IMR-90 (cell line): ENCODE measurements around the gene ADCY1. TPM values are rescaled to one million over a fixed set of nuclear protein-coding genes. Genes with fewer than 3 reads are reported as not detected.

Experiments used
- ATAC-seq: fragments of 200-7000 bp; cut with Tn5 transposase; 2 replicates; pipeline ENCODE4 v1.9.1; 2020; ENCODE audit warnings: low read depth, mild to moderate bottlenecking, moderate library complexity
- BruUV-seq: library from RNA; stranded (reverse); fragments of 400-500 nt; replicated peaks from 2 replicates; lab custom pipeline; 2021; lab: Mats Ljungman, UMichigan
- CTCF ChIA-PET: fragments of 300-600 bp; formaldehyde crosslinking; extraction: SDS; loops from one replicate; lab custom pipeline; 2021; ENCODE audit warnings: antibody characterized with exemption; lab: Yijun Ruan, JAX
- POLR2A ChIA-PET: fragments of 300-600 bp; sonication (Branson Sonifier 250); formaldehyde crosslinking; loops from one replicate; lab custom pipeline; 2022; ENCODE audit warnings: antibody characterized with exemption; ENCODE audit not compliant: unreplicated experiment; lab: Charles Lee
- DNase-seq: peaks from one replicate; pipeline ENCODE4 v3.0.0; 2013
- H2AFZ ChIP-seq: replicated peaks from 2 replicates; pipeline ENCODE3; 2013; ENCODE audit warnings: low read length, mild to moderate bottlenecking; ENCODE audit not compliant: poor library complexity
- H2AK5ac ChIP-seq: 2 replicates; pipeline ENCODE4 v1.6.1; 2013; ENCODE audit warnings: low read depth, low read length, inconsistent platforms
- H2AK9ac ChIP-seq: replicated peaks from 2 replicates; pipeline ENCODE3; 2013; ENCODE audit warnings: mild to moderate bottlenecking, low read depth, low read length, moderate library complexity; ENCODE audit not compliant: poor library complexity
- H2BK120ac ChIP-seq: 2 replicates; pipeline ENCODE4 v1.6.1; 2013; ENCODE audit warnings: low read depth, low read length, inconsistent platforms
- H2BK15ac ChIP-seq: 3 replicates; pipeline ENCODE4 v1.6.1; 2013; ENCODE audit warnings: low read depth, low read length, inconsistent platforms
- H2BK20ac ChIP-seq: 2 replicates; pipeline ENCODE4 v1.6.1; 2013; ENCODE audit warnings: low read depth, mild to moderate bottlenecking, inconsistent platforms, low read length, moderate library complexity
- H2BK5ac ChIP-seq: 2 replicates; pipeline ENCODE4 v1.6.1; 2013; ENCODE audit warnings: mild to moderate bottlenecking, low read depth, low read length, inconsistent platforms; ENCODE audit not compliant: poor library complexity, severe bottlenecking
- H3K14ac ChIP-seq: replicated peaks from 2 replicates; pipeline ENCODE4 v1.6.1; 2013; ENCODE audit warnings: low read depth, low read length, inconsistent platforms
- H3K18ac ChIP-seq: 2 replicates; pipeline ENCODE4 v1.6.1; 2013; ENCODE audit warnings: low read depth, low read length, control low read depth
- H3K23ac ChIP-seq: 2 replicates; pipeline ENCODE4 v1.6.1; 2013; ENCODE audit warnings: low read depth, low read length, inconsistent platforms
- H3K27ac ChIP-seq: 2 replicates; pipeline ENCODE4 v1.5.1; 2013; ENCODE audit warnings: mild to moderate bottlenecking, control low read depth, low read length; ENCODE audit not compliant: insufficient read depth
- H3K27me3 ChIP-seq: 2 replicates; pipeline ENCODE4 v1.6.1; 2013; ENCODE audit warnings: low read length; ENCODE audit not compliant: control insufficient read depth, insufficient read depth
- H3K36me3 ChIP-seq: 2 replicates; pipeline ENCODE4 v1.6.1; 2013; ENCODE audit warnings: low read length, mixed read lengths; ENCODE audit not compliant: control insufficient read depth, insufficient read depth
- H3K4ac ChIP-seq: 2 replicates; pipeline ENCODE4 v1.6.1; 2013; ENCODE audit warnings: low read depth, low read length, inconsistent platforms
- H3K4me1 ChIP-seq: 2 replicates; pipeline ENCODE4 v1.6.1; 2013; ENCODE audit warnings: low read length, mixed read lengths; ENCODE audit not compliant: control insufficient read depth, insufficient read depth
- H3K4me2 ChIP-seq: 2 replicates; pipeline ENCODE4 v1.6.1; 2013; ENCODE audit warnings: low read depth, mild to moderate bottlenecking, control low read depth, low read length, moderate library complexity
- H3K4me3 ChIP-seq: 2 replicates; pipeline ENCODE4 v1.5.1; 2013; ENCODE audit warnings: low read depth, mild to moderate bottlenecking, control low read depth, low read length, moderate library complexity; ENCODE audit not compliant: insufficient read depth
- H3K56ac ChIP-seq: 2 replicates; pipeline ENCODE4 v1.6.1; 2013; ENCODE audit warnings: low read length, inconsistent platforms; ENCODE audit not compliant: insufficient read depth; ENCODE audit errors: extremely low read depth
- H3K79me1 ChIP-seq, 2 experiments: 2 replicates each; pipeline ENCODE4 v1.6.1; 2013; ENCODE audit warnings: low read length in 2 of 2, inconsistent platforms in 1 of 2, low read depth in 1 of 2
- H3K9ac ChIP-seq: 2 replicates; pipeline ENCODE4 v1.6.1; 2013; ENCODE audit warnings: low read depth, low read length, control low read depth
- H3K9me1 ChIP-seq: 2 replicates; pipeline ENCODE4 v1.6.1; 2013; ENCODE audit warnings: low read length, inconsistent platforms; ENCODE audit not compliant: insufficient read depth
- H3K9me3 ChIP-seq: 2 replicates; pipeline ENCODE4 v1.6.1; 2013; ENCODE audit warnings: low read length; ENCODE audit not compliant: control insufficient read depth, insufficient read depth
- H4K20me1 ChIP-seq: 2 replicates; pipeline ENCODE4 v1.6.1; 2013; ENCODE audit warnings: low read length, inconsistent platforms; ENCODE audit not compliant: insufficient read depth
- H4K5ac ChIP-seq: 2 replicates; pipeline ENCODE4 v1.6.1; 2013; ENCODE audit warnings: mild to moderate bottlenecking, low read depth, low read length, control low read depth
- H4K8ac ChIP-seq, 2 experiments: 2 replicates each; pipeline ENCODE4 v1.6.1; 2013; ENCODE audit warnings: low read depth in 2 of 2, low read length in 2 of 2, control low read depth in 1 of 2, inconsistent platforms in 1 of 2
- H4K91ac ChIP-seq: 2 replicates; pipeline ENCODE4 v1.6.1; 2013; ENCODE audit warnings: low read depth, low read length, inconsistent platforms; ENCODE audit not compliant: insufficient read depth
- BHLHE40 ChIP-seq: fragments of 150-350 bp; IDR thresholded peaks from 2 replicates; pipeline ENCODE4 v1.6.1; 2016; ENCODE audit warnings: mild to moderate bottlenecking, low read depth, low read length
- CEBPB ChIP-seq: IDR thresholded peaks from 2 replicates; pipeline ENCODE4 v1.6.1; 2012; ENCODE audit warnings: low read depth, low read length, improper control_type of control experiment
- CHD1 ChIP-seq: IDR thresholded peaks from 2 replicates; pipeline ENCODE4 v1.6.1; 2012; ENCODE audit warnings: low read depth, low read length, improper control_type of control experiment
- ELK1 ChIP-seq: fragments of 150-350 bp; IDR thresholded peaks from 2 replicates; pipeline ENCODE4 v1.6.1; 2016; ENCODE audit warnings: low read depth, mild to moderate bottlenecking, low read length, moderate library complexity, borderline replicate concordance
- FOS ChIP-seq: fragments of 150-350 bp; IDR thresholded peaks from 2 replicates; pipeline ENCODE4 v1.6.1; 2016; ENCODE audit warnings: low read depth, low read length
- MAFK ChIP-seq: IDR thresholded peaks from 2 replicates; pipeline ENCODE4 v1.6.1; 2012; ENCODE audit warnings: low read depth, low read length, improper control_type of control experiment
- MAZ ChIP-seq: IDR thresholded peaks from 2 replicates; pipeline ENCODE4 v1.6.1; 2012; ENCODE audit warnings: low read depth, mild to moderate bottlenecking, low read length, improper control_type of control experiment, moderate library complexity, borderline replicate concordance
- MXI1 ChIP-seq: IDR thresholded peaks from 2 replicates; pipeline ENCODE4 v1.6.1; 2012; ENCODE audit warnings: low read depth, mild to moderate bottlenecking, low read length, moderate library complexity, borderline replicate concordance
- NFE2L2 ChIP-seq: fragments of 150-350 bp; IDR thresholded peaks from 2 replicates; pipeline ENCODE4 v1.6.1; 2016; ENCODE audit warnings: low read depth, mild to moderate bottlenecking, low read length
- POLR2A ChIP-seq: IDR thresholded peaks from 2 replicates; pipeline ENCODE4 v1.6.1; 2012; ENCODE audit warnings: mild to moderate bottlenecking, low read depth, low read length
- RAD21 ChIP-seq: IDR thresholded peaks from 2 replicates; pipeline ENCODE4 v1.6.1; 2012; ENCODE audit warnings: low read length, improper control_type of control experiment
- RCOR1 ChIP-seq: IDR thresholded peaks from 2 replicates; pipeline ENCODE4 v1.6.1; 2012; ENCODE audit warnings: mild to moderate bottlenecking, low read length, improper control_type of control experiment; ENCODE audit not compliant: insufficient replicate concordance
- RFX5 ChIP-seq: IDR thresholded peaks from 2 replicates; pipeline ENCODE4 v1.8.0; 2012; ENCODE audit warnings: low read depth, mild to moderate bottlenecking, low read length, moderate library complexity
- WGBS, 2 experiments: methylation state at CpG; one replicate each; pipeline versions ENCODE4 v1.1.5 to v1.1.7; 2013; ENCODE audit warnings: missing lambda C conversion rate in 2 of 2; ENCODE audit not compliant: insufficient read length in 1 of 2; ENCODE audit errors: extremely low coverage in 2 of 2; 5-methylcytosine and 5-hydroxymethylcytosine counted together
- dilution Hi-C: fragments of 300-500 bp; cut with HindIII; formaldehyde crosslinking; loops from one replicate; pipeline ENCODE4 v1.14.3; 2018; ENCODE audit warnings: low sequenced_read_pairs; ENCODE audit not compliant: unreplicated experiment
- in situ Hi-C: fragments of 300-500 bp; cut with MboI; formaldehyde crosslinking; loops from 3 replicates; pipeline ENCODE4 v1.14.3; 2019; ENCODE audit warnings: low sequenced_read_pairs, inconsistent platforms, mixed read lengths
- intact Hi-C: fragments of 100-400 bp; cut with micrococcal nuclease; formaldehyde crosslinking; loops from 2 replicates; pipeline ENCODE4 v1.10.0; 2022
- polyA plus RNA-seq, 3 experiments: library from polyadenylated mRNA; depleted of rRNA; stranded (reverse); fragments of >200 nt; gene quantifications; 2 replicates each; pipeline ENCODE4 v1.2.3, GENCODE V29; 2012; ENCODE audit warnings: low replicate concordance in 1 of 3
- total RNA-seq: library from RNA; depleted of rRNA; stranded (reverse); fragments of >200 nt; gene quantifications from 2 replicates; pipeline ENCODE4 v1.2.3, GENCODE V29; 2012
- TF ChIP-seq, protein P1 (sequence below): fragments of 150-350 bp; IDR thresholded peaks from 2 replicates; pipeline ENCODE4 v1.6.1; 2017; ENCODE audit warnings: mild to moderate bottlenecking, antibody characterized with exemption, low read length, low read depth
- TF ChIP-seq, protein P2 (sequence below): conservative IDR thresholded peaks from 2 replicates; pipeline ENCODE4 v1.5.1; 2012; ENCODE audit warnings: mild to moderate bottlenecking, low read depth, low read length, improper control_type of control experiment

ADCY1 gene
- total and polyA plus RNA-seq, 2 of the 4 experiments (the other 2 are of a cell fraction), result 0.18 to 0.24 TPM

- no peak overlapping the region for H3K4me3 ChIP-seq
- intact Hi-C loops, result no loop called here
- H3K9ac ChIP-seq, result no peak overlapping the region
- dilution Hi-C loops, result no loop called here
- no peak for TF ChIP-seq POLR2A
- no peak for TF ChIP-seq CHD1
- TF ChIP-seq MAFK, result no peak
- no peak for TF ChIP-seq RAD21
- no peak for TF ChIP-seq MXI1
- TF ChIP-seq, protein P1, sequence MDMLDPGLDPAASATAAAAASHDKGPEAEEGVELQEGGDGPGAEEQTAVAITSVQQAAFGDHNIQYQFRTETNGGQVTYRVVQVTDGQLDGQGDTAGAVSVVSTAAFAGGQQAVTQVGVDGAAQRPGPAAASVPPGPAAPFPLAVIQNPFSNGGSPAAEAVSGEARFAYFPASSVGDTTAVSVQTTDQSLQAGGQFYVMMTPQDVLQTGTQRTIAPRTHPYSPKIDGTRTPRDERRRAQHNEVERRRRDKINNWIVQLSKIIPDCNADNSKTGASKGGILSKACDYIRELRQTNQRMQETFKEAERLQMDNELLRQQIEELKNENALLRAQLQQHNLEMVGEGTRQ, result no peak
- TF ChIP-seq RCOR1, result no peak
- TF ChIP-seq RFX5, result no peak
- no peak for TF ChIP-seq NFE2L2
- TF ChIP-seq ELK1, result no peak
- TF ChIP-seq FOS, result no peak
- no peak for TF ChIP-seq CEBPB
- no peak for TF ChIP-seq MAZ
- no peak for TF ChIP-seq BHLHE40
- TF ChIP-seq, protein P2, sequence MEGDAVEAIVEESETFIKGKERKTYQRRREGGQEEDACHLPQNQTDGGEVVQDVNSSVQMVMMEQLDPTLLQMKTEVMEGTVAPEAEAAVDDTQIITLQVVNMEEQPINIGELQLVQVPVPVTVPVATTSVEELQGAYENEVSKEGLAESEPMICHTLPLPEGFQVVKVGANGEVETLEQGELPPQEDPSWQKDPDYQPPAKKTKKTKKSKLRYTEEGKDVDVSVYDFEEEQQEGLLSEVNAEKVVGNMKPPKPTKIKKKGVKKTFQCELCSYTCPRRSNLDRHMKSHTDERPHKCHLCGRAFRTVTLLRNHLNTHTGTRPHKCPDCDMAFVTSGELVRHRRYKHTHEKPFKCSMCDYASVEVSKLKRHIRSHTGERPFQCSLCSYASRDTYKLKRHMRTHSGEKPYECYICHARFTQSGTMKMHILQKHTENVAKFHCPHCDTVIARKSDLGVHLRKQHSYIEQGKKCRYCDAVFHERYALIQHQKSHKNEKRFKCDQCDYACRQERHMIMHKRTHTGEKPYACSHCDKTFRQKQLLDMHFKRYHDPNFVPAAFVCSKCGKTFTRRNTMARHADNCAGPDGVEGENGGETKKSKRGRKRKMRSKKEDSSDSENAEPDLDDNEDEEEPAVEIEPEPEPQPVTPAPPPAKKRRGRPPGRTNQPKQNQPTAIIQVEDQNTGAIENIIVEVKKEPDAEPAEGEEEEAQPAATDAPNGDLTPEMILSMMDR, result no peak
- WGBS, 2 experiments, result 93% methylated on average over 4 of the region's 6 CpGs; no CpG with 5 or more reads in 1 of the 2 experiments
- H3K4ac ChIP-seq, result no peak overlapping the region
- H2AK5ac ChIP-seq, result no peak overlapping the region
- ATAC-seq (no peak), DNase-seq (no peak)
- no peaks in the 10 kb centered on the region for H3K36me3 ChIP-seq
- no peak overlapping the region for H4K91ac ChIP-seq
- H3K18ac ChIP-seq, result no peak overlapping the region
- no peak overlapping the region for H3K4me2 ChIP-seq
- H3K79me1 ChIP-seq, result no peaks in the 10 kb centered on the region
- BruUV-seq, result no TSS peak
- no peak overlapping the region for H3K27ac ChIP-seq
- H3K56ac ChIP-seq, result no peak overlapping the region
- no peaks in the 10 kb centered on the region for H3K9me1 ChIP-seq
- no peak overlapping the region for H3K23ac ChIP-seq
- H3K27me3 ChIP-seq, result peaks cover 9% of the 10 kb centered on the region
- no peak overlapping the region for H2BK15ac ChIP-seq
- H3K14ac ChIP-seq, result no peak overlapping the region
- H2AFZ ChIP-seq, result no peak overlapping the region
- no peak overlapping the region for H2AK9ac ChIP-seq
- no peak overlapping the region for H2BK120ac ChIP-seq
- H4K5ac ChIP-seq, result no peak overlapping the region
- ChIA-PET POLR2A (no interaction called here), CTCF (no interaction called here)
- H2BK5ac ChIP-seq, result no peak overlapping the region
- in situ Hi-C loops, result no loop called here
- no peak overlapping the region for H4K8ac ChIP-seq
- no peaks in the 10 kb centered on the region for H3K9me3 ChIP-seq
- no peaks in the 10 kb centered on the region for H4K20me1 ChIP-seq
- H2BK20ac ChIP-seq, result no peak overlapping the region
- H3K4me1 ChIP-seq, result no peaks in the 10 kb centered on the region; the same call in 1 of the 2 replicates
Measured at GRCh38 chr7:45712872-45713668, 138.9 kb downstream of the ADCY1 start.
